WTC11 (cell line): ENCODE data around the gene SPATC1L. TPM values are rescaled to one million over a fixed set of nuclear protein-coding genes. Genes with fewer than 3 reads are reported as not detected.
"Not testable (repeated sequence)": the region's sequence is repeated elsewhere in the genome, so short reads cannot be mapped to it uniquely, and the experiment has no call there.

ENCODE experiments used
- ATAC-seq: fragments of 200-7000 bp; cut with Tn5 transposase; 2 replicates; pipeline ENCODE4 v1.10.0; 2021; ENCODE audit warnings: mild to moderate bottlenecking, moderate library complexity
- CTCF ChIA-PET: fragments of 300-600 bp; sonication (Branson Sonifier 250); formaldehyde crosslinking; loops from one replicate; lab custom pipeline; 2021; ENCODE audit warnings: antibody characterized with exemption; lab: Charles Lee
- POLR2A ChIA-PET: fragments of 350-600 bp; sonication (Branson Sonifier 250); formaldehyde crosslinking; loops from one replicate; lab custom pipeline; 2021; ENCODE audit warnings: antibody characterized with exemption; lab: Charles Lee
- DNase-seq: peaks from one replicate; pipeline ENCODE4 v3.0.0; 2021; ENCODE audit warnings: low spot score
- H3K27ac Mint-ChIP-seq: 2 replicates; pipeline ENCODE4 v1.8.0; 2021; ENCODE audit warnings: mixed read lengths
- H3K27me3 Mint-ChIP-seq: 2 replicates; pipeline ENCODE4 v1.8.0; 2021; ENCODE audit warnings: low read depth, mild to moderate bottlenecking, moderate library complexity, mixed read lengths
- H3K36me3 Mint-ChIP-seq: 2 replicates; pipeline ENCODE4 v1.8.0; 2021; ENCODE audit warnings: mixed read lengths
- H3K4me1 Mint-ChIP-seq: 2 replicates; pipeline ENCODE4 v1.8.0; 2022; ENCODE audit warnings: mixed read lengths
- H3K4me3 Mint-ChIP-seq: 2 replicates; pipeline ENCODE4 v1.8.0; 2021; ENCODE audit warnings: mild to moderate bottlenecking, moderate library complexity, mixed read lengths
- H3K9me3 Mint-ChIP-seq: 2 replicates; pipeline ENCODE4 v1.8.0; 2021; ENCODE audit warnings: mixed read lengths
- ARID4B ChIP-seq: sonication (generic); formaldehyde crosslinking; IDR thresholded peaks from 2 replicates; pipeline ENCODE4 v1.8.0; 2023; ENCODE audit warnings: missing genetic modification reagents, mild to moderate bottlenecking, borderline replicate concordance
- ATF1 ChIP-seq: sonication (generic); formaldehyde crosslinking; IDR thresholded peaks from 2 replicates; pipeline ENCODE4 v1.8.1; 2023; ENCODE audit warnings: mild to moderate bottlenecking, moderate library complexity, missing genetic modification reagents
- CBFB ChIP-seq: sonication (generic); formaldehyde crosslinking; IDR thresholded peaks from 2 replicates; pipeline ENCODE4 v1.8.1; 2022; ENCODE audit warnings: mild to moderate bottlenecking, low read depth, missing genetic modification reagents
- MAX ChIP-seq: sonication (generic); formaldehyde crosslinking; IDR thresholded peaks from 2 replicates; pipeline ENCODE4 v1.8.0; 2022; ENCODE audit warnings: mild to moderate bottlenecking, missing genetic modification reagents
- MYBL2 ChIP-seq: sonication (generic); formaldehyde crosslinking; IDR thresholded peaks from 2 replicates; pipeline ENCODE4 v1.8.1; 2023; ENCODE audit warnings: mild to moderate bottlenecking, moderate library complexity, missing genetic modification reagents
- NFE2L1 ChIP-seq: sonication (generic); formaldehyde crosslinking; IDR thresholded peaks from 2 replicates; pipeline ENCODE4 v1.8.1; 2023; ENCODE audit warnings: missing genetic modification reagents
- NFYB ChIP-seq: sonication (generic); formaldehyde crosslinking; conservative IDR thresholded peaks from 2 replicates; pipeline ENCODE4 v1.8.0; 2022; ENCODE audit warnings: low read depth, missing genetic modification reagents
- SP1 ChIP-seq: sonication (generic); formaldehyde crosslinking; conservative IDR thresholded peaks from 2 replicates; pipeline ENCODE4 v1.8.1; 2022; ENCODE audit warnings: missing genetic modification reagents
- TEAD1 ChIP-seq: sonication (generic); formaldehyde crosslinking; IDR thresholded peaks from 2 replicates; pipeline ENCODE4 v1.8.0; 2022; ENCODE audit warnings: mild to moderate bottlenecking, missing genetic modification reagents
- ZNF219 ChIP-seq: sonication (generic); formaldehyde crosslinking; IDR thresholded peaks from 2 replicates; pipeline ENCODE4 v1.8.0; 2023; ENCODE audit warnings: missing genetic modification reagents, mild to moderate bottlenecking, borderline replicate concordance
- ZNF317 ChIP-seq: sonication (generic); formaldehyde crosslinking; IDR thresholded peaks from 2 replicates; pipeline ENCODE4 v1.8.1; 2023; ENCODE audit warnings: low read depth, mild to moderate bottlenecking, moderate library complexity, missing genetic modification reagents, borderline replicate concordance
- ZNF396 ChIP-seq: fragments of 250-450 bp; sonication (Bioruptor Pico); IDR thresholded peaks from 2 replicates; pipeline ENCODE4 v1.8.0; 2021; ENCODE audit warnings: mild to moderate bottlenecking, moderate library complexity, borderline replicate concordance
- ZNF423 ChIP-seq: fragments of 250-450 bp; sonication (Bioruptor Pico); IDR thresholded peaks from 2 replicates; pipeline ENCODE4 v2.1.2; 2022; ENCODE audit warnings: mild to moderate bottlenecking, moderate library complexity
- ZNF425 ChIP-seq: fragments of 250-450 bp; sonication (Bioruptor Pico); conservative IDR thresholded peaks from 2 replicates; pipeline ENCODE4 v1.9.0; 2021; ENCODE audit warnings: mild to moderate bottlenecking
- total RNA-seq: library from RNA; stranded (reverse); gene quantifications from 3 replicates; pipeline ENCODE4 v1.2.3, GENCODE V29; 2021

SPATC1L gene
- total RNA-seq, 1 experiment from 2014 or later: 61.7 TPM

- TF ChIP-seq ZNF425 (CRISPR knock-in tag): no peak
- no peak for TF ChIP-seq ATF1 (CRISPR knock-in tag)
- no peak for TF ChIP-seq ZNF219 (CRISPR knock-in tag)
- TF ChIP-seq NFE2L1 (CRISPR knock-in tag): no peak
- TF ChIP-seq ZNF423: no peak
- no peak for TF ChIP-seq ZNF396 (CRISPR knock-in tag)
- TF ChIP-seq MYBL2 (CRISPR knock-in tag): no peak
These were observed 1.5 kb upstream of the SPATC1L start (continued) for GRCh38 chr21:46185716-46186115.

GRCh38 chr21:46184625-46185555 lies 631 bp upstream of the SPATC1L start:
- peak; percentile 89 for DNase-seq
- Mint-ChIP-seq H3K36me3 (peaks cover 7% of the 10 kb centered on the region; the same call in 1 of the 2 replicates), H3K4me1 (peaks cover 35% of the 10 kb centered on the region), H3K9me3 (no peaks in the 10 kb centered on the region), H3K27ac (peak overlapping the region; percentile 98), H3K4me3 (peak overlapping the region; percentile 86), H3K27me3 (no peaks in the 10 kb centered on the region)
- POLR2A ChIA-PET: no interaction called here
- TF ChIP-seq NFYB (CRISPR knock-in tag) (peak; percentile 94), ARID4B (CRISPR knock-in tag) (peak; percentile 60; the same call in 1 of the 2 replicates), SP1 (peak; percentile 92), CBFB (CRISPR knock-in tag) (no peak), ZNF317 (CRISPR knock-in tag) (no peak), TEAD1 (CRISPR knock-in tag) (0 out of 2 replicates have a peak, but pooled peaks have one; percentile 57), MAX (CRISPR knock-in tag) (peak; percentile 54; the same call in 1 of the 2 replicates)
- CTCF ChIA-PET: no interaction called here
- ATAC-seq: peak; percentile 71

GRCh38 chr21:46183337-46183909 lies 836 bp downstream of the SPATC1L start:
- DNase-seq, H3K27ac Mint-ChIP-seq, POLR2A ChIA-PET, H3K9me3 Mint-ChIP-seq, ATAC-seq, H3K36me3 Mint-ChIP-seq, H3K27me3 Mint-ChIP-seq: not testable (repeated sequence)
- CTCF ChIA-PET: interaction anchor here (0.6 to 2.0 kb wide), 6 partner anchors 11 to 363 kb away, joined by 3 to 8 read pairs (median 6); no protein-coding TSS in a partner anchor
- Mint-ChIP-seq H3K4me1 (peaks cover 28% of the 10 kb centered on the region), H3K4me3 (peak overlapping the region; percentile 72)
